Vagina (tissue), 2 donors: ENCODE measurements around the gene HNRNPAB. TPM values are rescaled to one million over a fixed set of nuclear protein-coding genes. Genes with fewer than 3 reads are reported as not detected.

ENCODE experiments used
- DNase-seq, 2 donors: peaks; one replicate each; pipeline ENCODE4 v3.0.0-alpha.2; 2017; ENCODE audit errors: extremely low spot score in 2 of 2
- H3K27ac ChIP-seq: fragments of 200-600 bp; sonication (generic); one replicate; pipeline ENCODE4 v1.5.1; 2019
- H3K27me3 ChIP-seq: fragments of 200-600 bp; sonication (generic); one replicate; pipeline ENCODE4 v1.5.1; 2019
- H3K36me3 ChIP-seq, 2 donors: fragments of 200-600 bp; sonication (generic); one replicate each; pipeline ENCODE4 v1.5.1; 2017 to 2019
- H3K4me1 ChIP-seq: fragments of 200-600 bp; sonication (generic); one replicate; pipeline ENCODE4 v1.5.1; 2019
- H3K4me3 ChIP-seq, 2 donors: fragments of 200-600 bp; sonication (generic); 1 replicate in 1 of 2; 2 replicates in 1 of 2; pipeline ENCODE4 v1.5.1; 2016 to 2019
- H3K9me3 ChIP-seq: fragments of 200-600 bp; sonication (generic); one replicate; pipeline ENCODE4 v1.5.1; 2019
- CTCF ChIP-seq, 3 experiments: fragments of 450-650 bp in 2 of 3; fragments of 200-600 bp in 1 of 3; sonication (generic) in 1 of 3; IDR thresholded peaks; one replicate each; pipeline ENCODE4 v1.5.1; 2017 to 2019; ENCODE audit warnings: antibody characterized with exemption in 3 of 3, mild to moderate bottlenecking in 2 of 3, moderate library complexity in 2 of 3
- POLR2A ChIP-seq, 2 donors: fragments of 450-650 bp; IDR thresholded peaks; one replicate each; pipeline ENCODE4 v1.6.1; 2017; ENCODE audit warnings: antibody characterized with exemption in 2 of 2, mild to moderate bottlenecking in 2 of 2, moderate library complexity in 2 of 2
- POLR2AphosphoS5 ChIP-seq, 2 donors: sonication (generic); formaldehyde crosslinking; IDR thresholded peaks; one replicate each; pipeline ENCODE4 v1.9.0; 2017; ENCODE audit warnings: antibody characterized with exemption in 2 of 2, mild to moderate bottlenecking in 2 of 2, low read depth in 1 of 2; ENCODE audit not compliant: insufficient read depth in 1 of 2
- intact Hi-C: fragments of 100-400 bp; cut with DNase I; formaldehyde crosslinking; loops from one replicate; pipeline ENCODE4 v1.15.1; 2023
- total RNA-seq: library from RNA; depleted of rRNA; stranded (reverse); fragments of >200 nt; gene quantifications from one replicate; pipeline ENCODE4 v1.2.3, GENCODE V29; 2016

The HNRNPAB gene
- total RNA-seq, 1 donor from 2014 or later = 92.6 TPM

- Histone ChIP-seq H3K9me3 (no peaks in the 10 kb centered on the region), H3K27me3 (no peaks in the 10 kb centered on the region), H3K4me3 (peak overlapping the region; percentile 59 to 93), H3K27ac (no peak overlapping the region), H3K36me3 (peaks cover 0 to 25% of the 10 kb centered on the region in 2 donors), H3K4me1 (peaks cover 42% of the 10 kb centered on the region)
- intact Hi-C loops = loop anchor here (2.0 kb wide), 1 partner anchor 27 kb away; no protein-coding TSS in a partner anchor
- peak in 1 of 2 donors; percentile 93 for DNase-seq
- TF ChIP-seq POLR2AphosphoS5 (IDR thresholded peaks at IDR 0.05; ENCODE audit: insufficient read depth in 1 of 2, low read depth in 1 of 2) (no peak), POLR2A (IDR thresholded peaks at IDR 0.05) (no peak), CTCF (IDR thresholded peaks at IDR 0.05) (no peak)
Measured at GRCh38 chr5:178203670-178204181, 607 bp upstream of the HNRNPAB start.

GRCh38 chr5:178204935-178205748, 809 bp downstream of the HNRNPAB start:
- Histone ChIP-seq H3K4me3 (peak overlapping the region; percentile 59 to 93), H3K4me1 (peaks cover 45% of the 10 kb centered on the region), H3K27ac (peak overlapping the region; percentile 77), H3K9me3 (no peaks in the 10 kb centered on the region), H3K36me3 (peaks cover 4 to 39% of the 10 kb centered on the region in 2 donors), H3K27me3 (no peaks in the 10 kb centered on the region)
- no peak for DNase-seq
- intact Hi-C loops = loop anchor here (2.0 kb wide), 1 partner anchor 26 kb away; no protein-coding TSS in a partner anchor
- TF ChIP-seq POLR2AphosphoS5 (IDR thresholded peaks at IDR 0.05; ENCODE audit: insufficient read depth in 1 of 2, low read depth in 1 of 2) = peak in 1 of 2 donors; percentile 46
- peak in 1 of 2 donors; percentile 40 for TF ChIP-seq POLR2A (IDR thresholded peaks at IDR 0.05)
- TF ChIP-seq CTCF (IDR thresholded peaks at IDR 0.05) = no peak

GRCh38 chr5:178205749-178206047, 1.4 kb downstream of the HNRNPAB start:
- Histone ChIP-seq H3K36me3 (peaks cover 4 to 44% of the 10 kb centered on the region in 2 donors), H3K9me3 (no peaks in the 10 kb centered on the region), H3K4me3 (peak overlapping the region; percentile 59 to 93), H3K4me1 (peaks cover 42% of the 10 kb centered on the region), H3K27me3 (no peaks in the 10 kb centered on the region), H3K27ac (peak overlapping the region; percentile 77)
- no peak for TF ChIP-seq CTCF (IDR thresholded peaks at IDR 0.05)
- intact Hi-C loops = loop anchor here (2.0 kb wide), 1 partner anchor 25 kb away; no protein-coding TSS in a partner anchor
- no peak for DNase-seq

DNA sequence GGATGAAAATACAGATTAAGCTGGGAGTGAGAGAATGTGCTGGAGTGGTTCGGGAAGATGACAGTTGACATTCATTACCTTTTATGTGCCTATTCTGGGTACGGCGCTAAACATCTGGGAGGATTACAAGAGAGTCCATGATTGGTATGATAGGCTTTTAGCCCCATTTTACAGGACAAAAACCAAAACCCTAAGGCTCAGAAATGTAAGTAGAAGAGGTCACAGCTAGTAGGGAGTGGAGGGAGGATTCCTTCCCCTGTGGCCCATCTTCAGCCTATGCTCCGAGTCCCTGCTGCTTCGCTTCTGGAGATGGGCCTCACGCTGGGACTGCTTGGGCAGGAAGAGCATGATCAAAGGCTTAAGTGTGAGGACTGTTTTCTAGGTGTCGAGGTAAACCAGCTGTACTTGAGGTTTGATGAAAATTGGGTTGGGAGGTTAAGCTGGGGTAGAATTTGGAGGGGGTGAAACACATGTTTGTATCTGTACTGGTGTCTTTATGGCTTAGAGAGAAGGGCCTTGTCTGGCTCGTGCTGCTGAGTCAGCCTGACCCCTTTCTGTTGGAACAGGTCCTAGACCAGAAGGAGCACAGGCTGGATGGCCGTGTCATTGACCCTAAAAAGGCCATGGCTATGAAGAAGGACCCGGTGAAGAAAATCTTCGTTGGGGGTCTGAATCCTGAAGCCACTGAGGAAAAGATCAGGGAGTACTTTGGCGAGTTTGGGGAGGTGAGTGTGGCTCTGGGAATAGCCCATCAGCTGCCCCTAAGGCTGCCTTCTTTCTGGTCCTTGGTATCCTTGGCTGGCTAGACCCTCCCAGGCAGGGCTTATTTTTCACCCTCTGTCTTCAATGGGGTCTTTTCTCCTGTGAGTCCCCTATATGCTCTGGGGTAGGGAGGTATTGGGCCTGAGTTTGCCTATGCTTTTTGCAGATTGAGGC, 2.1 kb downstream of the HNRNPAB start:
- Histone ChIP-seq H3K9me3 (no peaks in the 10 kb centered on the region), H3K36me3 (peaks cover 4 to 52% of the 10 kb centered on the region in 2 donors), H3K4me3 (peak overlapping the region; percentile 59 to 93), H3K27me3 (no peaks in the 10 kb centered on the region), H3K4me1 (peaks cover 39% of the 10 kb centered on the region), H3K27ac (peak overlapping the region; percentile 77)
- TF ChIP-seq CTCF (IDR thresholded peaks at IDR 0.05) (no peak), POLR2AphosphoS5 (IDR thresholded peaks at IDR 0.05; ENCODE audit: insufficient read depth in 1 of 2, low read depth in 1 of 2) (no peak), POLR2A (IDR thresholded peaks at IDR 0.05) (no peak)
- DNase-seq = no peak
- intact Hi-C loops = no loop called here
